GM19351 (cell line): ENCODE data around the gene SLC9A2.

Experiments
- ATAC-seq: cut with Tn5 transposase; IDR thresholded peaks from one replicate; pipeline ENCODE4 v1.9.1; 2021; ENCODE audit warnings: mild to moderate bottlenecking, moderate library complexity; ENCODE audit not compliant: unreplicated experiment

The SLC9A2 gene

GRCh38 chr2:102619414-102620319 is at the start of gene SLC9A2:
Gene SLC9A2 (plus strand): TSS chr2:102619553. CDS start chr2:102619849, 296 bp downstream.
- ATAC-seq = peak; percentile 11

DNA sequence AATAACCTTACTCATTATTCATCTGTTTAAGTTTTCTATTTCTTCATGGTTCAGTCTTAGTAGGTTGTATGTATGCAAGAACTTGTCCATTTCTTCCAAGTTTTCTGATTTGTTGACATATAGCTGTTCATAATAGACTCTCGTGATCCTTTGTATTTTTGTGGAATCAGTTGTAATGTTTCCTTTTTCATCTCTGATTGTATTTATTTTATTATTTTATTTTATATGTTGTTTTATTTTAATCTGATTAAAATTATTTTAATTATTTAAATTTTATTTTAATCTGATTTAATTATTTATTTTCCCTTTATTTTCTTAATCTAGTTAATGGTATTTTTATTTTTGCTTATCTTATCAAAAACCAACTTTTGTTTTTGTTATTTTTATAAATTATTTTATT is 43.5 kb upstream of the SLC9A2 start:
- no peak for ATAC-seq

DNA sequence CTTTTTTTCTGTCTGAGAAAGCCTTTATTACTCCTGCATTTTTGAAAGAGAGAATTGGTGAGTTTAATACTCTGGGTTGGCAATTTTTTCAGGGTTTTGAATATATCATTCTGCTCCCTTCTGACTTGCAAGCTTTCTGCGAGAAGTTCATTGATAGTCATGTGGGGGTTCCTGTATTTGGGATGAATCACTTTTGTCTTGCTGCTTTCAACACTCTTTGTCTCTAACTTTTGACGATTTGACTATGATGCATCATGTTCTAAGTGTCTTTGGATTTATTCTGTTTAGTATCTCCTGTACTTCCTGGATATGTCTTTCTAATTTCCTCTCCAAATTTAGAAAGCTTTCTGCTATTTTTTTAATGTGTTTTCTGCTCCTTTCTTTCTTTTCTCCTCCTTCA is 41.0 kb upstream of the SLC9A2 start:
- ATAC-seq = no peak

DNA sequence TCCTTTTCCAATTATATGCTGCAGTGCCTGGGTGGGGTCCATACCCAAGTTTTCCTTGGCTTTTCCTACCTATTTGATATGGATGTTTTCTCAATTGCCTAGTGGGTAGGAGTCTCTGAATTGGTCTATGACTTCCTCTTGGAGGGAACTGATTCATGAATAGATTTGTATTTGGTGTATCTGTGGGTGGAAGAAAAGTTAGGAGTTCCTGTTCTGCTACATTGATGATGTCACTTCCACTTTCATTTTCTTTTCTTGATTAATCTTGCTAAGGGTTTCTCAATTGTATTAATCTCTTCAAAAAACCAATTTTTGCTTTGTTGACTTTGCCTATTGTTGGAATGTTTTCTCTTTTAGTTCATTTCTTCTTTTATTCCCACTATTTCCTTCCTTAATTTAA is 37.4 kb upstream of the SLC9A2 start:
- no peak for ATAC-seq

- ATAC-seq = no peak
Measured at GRCh38 chr2:102582845-102583244, 36.5 kb upstream of the SLC9A2 start.

DNA sequence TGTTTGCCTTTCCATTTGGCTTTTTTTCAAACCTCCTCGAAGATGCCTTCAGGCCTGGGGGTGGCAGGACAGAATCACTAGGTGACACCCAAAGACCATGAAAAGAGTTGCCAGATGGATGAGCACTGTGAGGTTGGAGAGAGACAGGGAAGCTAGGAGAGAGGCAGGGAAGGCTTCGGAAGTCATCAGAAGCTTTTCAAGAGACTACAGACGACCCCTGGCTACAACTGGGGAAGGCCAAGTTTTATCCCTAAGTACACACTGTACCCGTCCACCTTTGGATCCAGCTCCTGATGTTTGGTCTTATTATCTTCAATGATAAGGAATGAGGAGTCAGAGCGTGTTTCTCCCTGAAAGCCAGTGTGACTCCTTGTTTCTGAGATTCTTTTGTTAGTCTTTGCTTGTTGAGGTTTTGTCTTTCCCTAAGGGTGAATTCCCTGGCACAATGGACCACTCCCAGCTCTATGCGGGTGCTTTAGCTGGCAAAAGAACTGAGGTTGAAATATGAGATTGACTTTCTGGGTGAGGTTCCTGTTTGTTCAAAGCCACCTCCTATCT is 33.4 kb upstream of the SLC9A2 start:
- ATAC-seq = no peak

DNA sequence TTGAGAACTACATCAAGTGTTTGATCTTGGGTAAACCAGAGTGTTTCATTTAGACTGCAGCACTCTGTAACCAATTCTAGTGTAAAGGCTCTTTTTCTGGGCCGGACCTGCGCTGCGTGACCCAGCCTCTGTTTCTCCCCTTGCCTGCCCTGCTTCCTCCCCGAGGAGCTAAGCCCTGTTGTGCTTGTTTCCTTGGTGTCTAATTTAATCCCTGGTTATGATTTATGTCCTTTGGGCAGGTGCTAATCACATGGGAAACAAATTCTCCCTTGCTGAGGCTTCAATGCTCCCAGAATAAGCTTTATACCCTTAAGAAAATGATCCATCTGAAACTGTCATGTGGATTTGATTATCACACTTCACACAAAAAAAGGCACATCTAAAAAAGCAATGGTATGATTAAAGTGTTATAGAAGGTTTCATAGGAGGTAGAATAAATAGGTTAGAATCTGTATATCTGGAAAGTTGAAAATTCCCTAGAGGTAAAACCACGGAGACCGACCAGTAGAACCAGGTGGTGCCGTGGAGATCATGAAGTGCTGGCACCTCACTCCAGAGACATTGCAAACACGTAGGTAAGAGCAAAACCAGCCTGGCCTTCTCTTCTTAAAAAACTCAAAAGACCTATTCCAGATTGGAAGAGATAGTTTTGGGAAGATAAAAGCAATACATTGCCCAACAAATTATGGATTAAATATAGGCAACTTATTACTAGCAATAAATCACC is 31.0 kb upstream of the SLC9A2 start:
- ATAC-seq = no peak

GRCh38 chr2:102589444-102589843 is 29.9 kb upstream of the SLC9A2 start:
- ATAC-seq = no peak

GRCh38 chr2:102591491-102592045 is 27.8 kb upstream of the SLC9A2 start:
- ATAC-seq = no peak

GRCh38 chr2:102592601-102593000 is 26.8 kb upstream of the SLC9A2 start:
- no peak for ATAC-seq

GRCh38 chr2:102593516-102593915 is 25.8 kb upstream of the SLC9A2 start:
- ATAC-seq = no peak

DNA sequence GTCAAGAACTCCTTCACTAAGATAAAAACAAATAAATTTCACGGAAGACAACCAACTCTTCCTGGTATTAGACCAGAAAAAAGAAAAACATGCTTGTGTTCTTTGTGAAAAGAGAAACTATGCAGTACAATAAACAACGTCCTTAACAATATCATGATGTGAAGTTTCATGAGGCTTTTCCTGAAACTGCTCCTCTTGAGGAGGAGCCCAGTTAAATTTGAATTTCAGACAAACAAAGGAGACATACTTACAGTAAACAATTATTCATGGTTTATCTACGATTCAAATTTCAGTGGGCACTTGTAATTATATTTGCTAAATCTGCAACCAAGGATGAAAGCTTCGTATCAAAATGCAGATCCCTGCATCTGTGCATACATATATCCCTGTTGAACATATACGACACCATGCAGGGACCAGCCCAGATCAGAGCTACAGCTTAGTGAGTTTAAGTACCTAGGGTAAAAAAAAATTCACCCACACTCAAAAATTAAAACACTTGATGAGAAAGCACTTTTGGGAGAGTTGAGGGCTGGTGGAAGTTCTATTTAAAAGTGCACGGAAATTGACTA is 24.8 kb upstream of the SLC9A2 start:
- ATAC-seq = no peak

- ATAC-seq = no peak
Measured at GRCh38 chr2:102597788-102598187, 21.6 kb upstream of the SLC9A2 start.

- no peak for ATAC-seq
Measured at GRCh38 chr2:102599486-102599885, 19.9 kb upstream of the SLC9A2 start.

DNA sequence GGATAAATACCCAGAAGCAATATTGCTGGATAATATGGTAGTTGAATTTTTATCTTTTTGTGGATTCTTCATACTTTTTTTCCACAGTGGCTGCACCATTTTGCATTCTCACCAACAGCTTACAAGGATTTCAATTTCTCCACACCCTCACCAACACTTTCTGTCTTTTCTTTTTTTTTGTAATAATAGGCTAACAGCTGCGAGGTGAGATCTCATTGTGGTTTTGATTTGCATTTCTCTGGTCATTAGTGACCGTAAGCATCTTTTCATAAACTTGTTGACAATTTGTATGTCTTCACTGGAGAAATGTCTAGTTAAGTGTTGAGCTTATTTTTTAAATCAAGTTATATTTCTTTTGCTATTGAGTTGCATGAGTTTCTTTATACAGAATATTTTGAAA is 17.6 kb upstream of the SLC9A2 start:
- ATAC-seq = peak; percentile 76

GRCh38 chr2:102603904-102604303 is 15.4 kb upstream of the SLC9A2 start:
- no peak for ATAC-seq

DNA sequence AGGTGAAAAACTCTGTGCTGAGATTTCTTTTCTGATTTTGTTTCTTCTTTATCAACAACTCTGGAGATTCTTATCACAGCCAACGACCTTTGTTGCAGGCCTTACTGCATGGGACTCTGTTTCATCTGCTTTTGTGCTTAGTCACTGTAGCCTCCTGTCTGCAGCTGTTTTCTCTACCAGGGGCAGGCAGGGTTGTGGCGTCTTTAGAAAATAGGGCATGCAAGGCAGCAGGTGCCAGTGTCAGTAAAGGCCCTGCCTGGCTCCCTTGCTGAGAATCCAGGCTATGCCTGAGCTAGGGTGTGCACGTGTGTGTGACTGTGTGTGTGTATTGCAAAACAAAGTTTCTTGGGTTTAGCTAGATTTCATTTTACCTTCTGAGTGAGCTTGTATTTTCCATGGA is 14.6 kb upstream of the SLC9A2 start:
- no peak for ATAC-seq

DNA sequence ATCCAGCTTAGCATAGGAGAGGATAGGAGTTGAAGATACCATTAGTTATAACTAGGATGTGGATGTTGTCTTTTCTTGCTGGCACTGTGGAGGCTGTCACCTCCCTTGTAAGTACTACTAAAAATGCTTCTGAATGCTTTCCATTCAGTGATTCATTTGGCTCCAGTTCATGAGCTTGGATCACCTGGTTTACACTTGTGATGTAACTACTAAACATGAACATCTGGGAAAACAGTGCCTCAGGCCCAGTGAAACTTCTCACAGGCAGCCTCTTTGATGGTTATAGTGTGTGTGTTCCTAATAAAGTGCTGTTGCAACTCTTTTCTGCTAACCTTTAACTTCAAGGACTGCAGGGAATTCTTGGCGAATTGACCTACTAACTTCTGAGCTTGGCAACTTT is 13.0 kb upstream of the SLC9A2 start:
- no peak for ATAC-seq

GRCh38 chr2:102615620-102616436 is 3.5 kb upstream of the SLC9A2 start:
- ATAC-seq = peak; percentile 83
